Duodenal mucosa (tissue), 2 donors: ENCODE data around the gene CD300E.

Source experiments
- H3K27ac ChIP-seq: one replicate; pipeline ENCODE4 v1.7.0; 2013; ENCODE audit warnings: low read depth, low read length
- H3K27me3 ChIP-seq, 2 donors: one replicate each; pipeline ENCODE4 v1.7.0; 2013; ENCODE audit warnings: low read length in 2 of 2, control low read depth in 1 of 2; ENCODE audit not compliant: insufficient read depth in 2 of 2, control insufficient read depth in 1 of 2
- H3K36me3 ChIP-seq, 2 donors: one replicate each; pipeline ENCODE4 v1.7.0; 2013; ENCODE audit warnings: low read length in 2 of 2, control low read depth in 1 of 2; ENCODE audit not compliant: insufficient read depth in 2 of 2, control insufficient read depth in 1 of 2
- H3K4me1 ChIP-seq, 2 donors: one replicate each; pipeline ENCODE4 v1.7.0; 2013; ENCODE audit warnings: low read length in 2 of 2, control low read depth in 1 of 2; ENCODE audit not compliant: insufficient read depth in 2 of 2, control insufficient read depth in 1 of 2
- H3K4me3 ChIP-seq, 2 donors: one replicate each; pipeline ENCODE4 v1.7.0; 2013; ENCODE audit warnings: low read length in 2 of 2, low read depth in 1 of 2
- H3K9ac ChIP-seq, 2 donors: one replicate each; pipeline ENCODE4 v1.7.0; 2013; ENCODE audit warnings: low read length in 2 of 2, low read depth in 1 of 2
- H3K9me3 ChIP-seq, 2 donors: one replicate each; pipeline ENCODE4 v1.7.0; 2013; ENCODE audit warnings: low read length in 2 of 2, control low read depth in 1 of 2; ENCODE audit not compliant: control insufficient read depth in 1 of 2

The CD300E gene

DNA sequence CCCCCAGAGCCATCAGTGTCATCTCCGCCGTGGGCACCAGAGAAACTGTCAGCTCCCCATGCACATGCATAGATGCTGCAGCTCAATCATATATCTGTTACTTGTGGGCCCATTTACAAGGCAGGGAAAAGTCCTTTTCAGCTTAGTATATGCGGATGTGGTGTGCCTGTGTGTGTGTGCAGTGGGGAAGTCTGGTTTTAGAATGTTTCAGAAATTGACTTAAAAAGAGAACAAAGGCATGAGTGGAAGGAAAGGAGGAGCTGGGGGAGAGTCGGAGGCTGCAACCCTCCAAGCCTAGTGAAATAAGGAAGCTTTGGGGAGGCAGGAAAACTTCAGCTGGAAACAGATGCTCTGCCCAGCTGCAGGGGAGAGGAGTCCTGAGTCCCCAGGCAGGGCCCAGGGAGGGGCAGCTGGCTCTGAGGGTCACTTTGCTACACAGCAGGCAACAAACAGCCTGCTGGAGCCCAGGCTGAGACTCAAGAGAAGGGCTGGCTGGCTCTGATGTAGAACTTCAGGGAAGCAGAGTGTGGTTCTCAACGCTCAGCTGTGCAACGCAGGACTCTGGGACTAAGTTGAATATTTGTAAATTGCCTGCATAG lies 20.4 kb downstream of the CD300E start:
- H3K27me3 ChIP-seq = peaks cover 12 to 13% of the 10 kb centered on the region in 2 donors
- no peak overlapping the region for H3K9ac ChIP-seq
- no peaks in the 10 kb centered on the region for H3K36me3 ChIP-seq
- H3K27ac ChIP-seq = no peak overlapping the region
- no peaks in the 10 kb centered on the region for H3K4me1 ChIP-seq
- H3K9me3 ChIP-seq = no peaks in the 10 kb centered on the region
- no peak overlapping the region for H3K4me3 ChIP-seq

DNA sequence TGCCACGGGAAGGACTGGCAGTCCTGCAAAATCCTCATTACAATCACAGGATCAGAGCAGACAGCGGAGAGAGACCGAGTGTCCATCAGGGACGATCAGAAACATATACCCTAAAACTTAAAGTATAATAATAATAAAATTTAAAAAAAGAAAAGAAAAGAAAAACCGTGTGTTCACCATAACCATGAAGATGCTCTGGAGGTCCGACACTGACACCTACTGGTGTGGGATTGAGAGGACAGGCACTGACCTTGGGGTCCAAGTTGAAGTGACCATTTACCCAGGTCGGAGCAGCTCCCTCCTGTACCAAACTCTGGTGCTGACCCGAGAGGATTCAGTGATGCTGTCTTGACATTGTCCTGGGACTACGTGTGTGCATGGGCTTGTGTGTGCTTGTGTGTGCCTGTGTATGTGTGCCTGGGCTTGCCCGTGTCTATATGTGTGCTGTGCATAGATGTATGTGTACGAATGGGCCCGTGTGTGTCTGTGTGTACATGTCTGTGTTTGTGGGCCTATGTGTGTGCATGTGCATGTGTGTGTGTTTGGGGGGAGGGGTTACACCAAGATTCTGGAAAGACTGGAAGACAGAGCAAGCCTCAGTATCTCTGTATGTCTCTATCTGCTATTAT lies 21.5 kb downstream of the CD300E start:
- Histone ChIP-seq H3K4me3 (no peak overlapping the region), H3K4me1 (no peaks in the 10 kb centered on the region), H3K9me3 (no peaks in the 10 kb centered on the region), H3K27ac (no peak overlapping the region), H3K27me3 (peaks cover 6 to 13% of the 10 kb centered on the region in 2 donors), H3K9ac (no peak overlapping the region), H3K36me3 (no peaks in the 10 kb centered on the region)

DNA sequence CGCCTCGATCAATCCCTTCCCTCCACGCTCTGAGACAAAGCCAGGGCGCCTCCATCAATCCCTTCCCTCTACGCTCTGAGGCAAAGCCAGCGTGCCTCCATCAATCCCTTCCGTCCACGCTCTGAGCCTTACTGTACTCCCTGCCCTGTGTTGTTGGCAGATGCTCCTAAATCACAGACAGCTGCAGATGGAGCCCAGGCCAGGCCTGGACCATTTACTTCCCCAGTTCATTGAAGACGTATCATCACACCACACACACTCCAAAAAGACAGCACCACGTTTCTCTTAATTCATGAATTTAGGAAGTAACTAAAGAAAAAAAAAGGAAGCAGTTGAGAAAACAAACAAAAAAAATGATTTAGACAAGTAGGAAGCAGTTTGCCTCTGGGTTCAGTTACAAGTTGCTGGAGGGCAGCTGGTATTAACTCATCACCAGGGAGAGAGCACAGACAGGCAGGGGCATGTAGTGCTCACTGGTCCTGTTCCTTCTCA lies 24.0 kb downstream of the CD300E start:
- no peak overlapping the region for H3K9ac ChIP-seq
- no peak overlapping the region for H3K27ac ChIP-seq
- peaks cover 0 to 13% of the 10 kb centered on the region in 2 donors for H3K27me3 ChIP-seq
- no peaks in the 10 kb centered on the region for H3K9me3 ChIP-seq
- H3K4me3 ChIP-seq = no peak overlapping the region
- H3K36me3 ChIP-seq = no peaks in the 10 kb centered on the region
- H3K4me1 ChIP-seq = no peaks in the 10 kb centered on the region

DNA sequence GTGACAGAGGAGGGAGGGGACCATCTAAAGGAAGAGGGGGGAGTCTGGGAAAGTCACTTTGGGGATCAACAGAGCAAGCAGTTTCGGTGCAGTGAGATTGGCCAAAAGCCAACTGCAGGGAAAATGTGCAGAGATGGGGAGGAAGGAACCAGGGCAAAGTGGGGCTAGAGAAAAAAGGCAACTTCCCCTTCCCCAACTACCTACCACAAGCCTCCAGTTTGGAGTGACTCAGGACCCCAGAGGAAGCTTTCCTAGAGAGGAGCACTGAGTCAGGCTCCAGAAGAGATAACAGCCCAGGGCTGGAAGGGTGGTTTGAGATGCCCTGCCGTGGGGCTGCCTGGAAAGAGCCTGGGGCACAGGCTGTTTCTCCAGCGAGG lies 24.5 kb downstream of the CD300E start:
- Histone ChIP-seq H3K27me3 (peaks cover 0 to 13% of the 10 kb centered on the region in 2 donors), H3K9ac (no peak overlapping the region), H3K36me3 (no peaks in the 10 kb centered on the region), H3K27ac (no peak overlapping the region), H3K4me1 (no peaks in the 10 kb centered on the region), H3K9me3 (no peaks in the 10 kb centered on the region), H3K4me3 (no peak overlapping the region)

DNA sequence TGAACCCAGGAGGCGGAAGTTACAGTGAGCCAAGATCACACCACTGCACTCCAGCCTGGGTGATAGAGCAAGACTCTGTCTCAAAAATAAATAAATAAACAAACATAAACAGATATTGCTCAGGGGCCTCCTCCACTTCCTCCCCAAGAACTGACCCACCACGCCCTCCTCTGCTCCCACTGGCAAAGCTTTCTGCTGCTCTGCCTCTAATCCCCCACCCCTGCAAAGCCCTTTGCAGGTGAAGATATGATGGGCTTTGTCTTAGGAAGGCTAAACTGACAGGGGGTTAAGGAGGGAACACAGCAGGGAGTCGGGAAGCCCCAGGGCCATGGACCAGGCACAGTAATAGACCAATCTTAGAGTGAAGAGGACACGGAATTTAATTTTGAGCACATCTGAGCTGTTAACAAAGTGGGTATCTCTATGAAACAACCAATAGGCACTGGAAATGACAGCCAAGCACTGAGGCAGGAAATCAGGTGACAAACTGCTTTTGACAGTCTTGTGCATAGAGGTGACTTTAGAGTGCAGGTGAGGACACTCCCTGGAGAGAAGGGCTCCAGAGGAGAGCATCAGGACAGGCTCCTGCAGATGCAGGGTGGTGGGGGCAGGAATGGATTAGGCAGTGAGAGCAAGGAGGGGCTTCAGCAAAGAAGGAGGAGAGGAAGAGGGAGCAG lies 25.1 kb downstream of the CD300E start:
- Histone ChIP-seq H3K9me3 (no peaks in the 10 kb centered on the region), H3K9ac (no peak overlapping the region), H3K27ac (no peak overlapping the region), H3K4me3 (no peak overlapping the region), H3K4me1 (no peaks in the 10 kb centered on the region), H3K27me3 (peaks cover 0 to 12% of the 10 kb centered on the region in 2 donors), H3K36me3 (no peaks in the 10 kb centered on the region)

DNA sequence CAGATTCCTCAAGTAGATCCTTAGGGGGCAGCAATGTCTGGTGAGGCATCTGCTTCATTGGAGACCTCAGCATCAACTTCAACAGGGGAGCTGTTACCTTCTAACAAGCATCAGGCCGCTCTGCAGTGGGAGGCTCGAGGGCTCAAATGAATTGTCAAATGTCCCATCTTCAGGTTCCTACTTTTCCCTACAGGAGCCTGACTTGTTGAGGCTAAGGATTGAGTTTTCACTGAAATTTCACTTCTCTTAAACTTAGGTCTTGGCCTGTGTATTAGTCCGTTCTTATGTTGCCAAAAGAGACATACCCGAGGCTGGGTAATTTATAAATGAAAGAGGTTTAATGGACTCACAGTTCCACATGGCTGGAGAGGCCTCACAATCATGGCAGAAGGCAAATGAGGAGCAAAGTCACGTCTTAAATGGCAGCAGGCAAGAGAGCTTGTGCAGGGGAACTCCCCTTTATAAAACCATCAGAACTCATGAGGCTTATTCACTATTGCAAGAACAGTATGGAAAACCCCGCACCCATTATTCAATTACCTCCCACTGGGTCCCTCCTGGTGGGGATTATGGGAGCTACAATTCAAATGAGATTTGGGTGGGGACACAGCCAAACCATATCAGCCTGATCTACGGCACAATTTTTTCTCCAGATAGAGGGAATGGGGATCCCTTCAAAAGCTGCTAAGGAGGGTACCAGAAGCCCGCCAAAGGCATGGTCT lies 26.3 kb downstream of the CD300E start:
- peaks cover 0 to 3% of the 10 kb centered on the region in 2 donors for H3K27me3 ChIP-seq

DNA sequence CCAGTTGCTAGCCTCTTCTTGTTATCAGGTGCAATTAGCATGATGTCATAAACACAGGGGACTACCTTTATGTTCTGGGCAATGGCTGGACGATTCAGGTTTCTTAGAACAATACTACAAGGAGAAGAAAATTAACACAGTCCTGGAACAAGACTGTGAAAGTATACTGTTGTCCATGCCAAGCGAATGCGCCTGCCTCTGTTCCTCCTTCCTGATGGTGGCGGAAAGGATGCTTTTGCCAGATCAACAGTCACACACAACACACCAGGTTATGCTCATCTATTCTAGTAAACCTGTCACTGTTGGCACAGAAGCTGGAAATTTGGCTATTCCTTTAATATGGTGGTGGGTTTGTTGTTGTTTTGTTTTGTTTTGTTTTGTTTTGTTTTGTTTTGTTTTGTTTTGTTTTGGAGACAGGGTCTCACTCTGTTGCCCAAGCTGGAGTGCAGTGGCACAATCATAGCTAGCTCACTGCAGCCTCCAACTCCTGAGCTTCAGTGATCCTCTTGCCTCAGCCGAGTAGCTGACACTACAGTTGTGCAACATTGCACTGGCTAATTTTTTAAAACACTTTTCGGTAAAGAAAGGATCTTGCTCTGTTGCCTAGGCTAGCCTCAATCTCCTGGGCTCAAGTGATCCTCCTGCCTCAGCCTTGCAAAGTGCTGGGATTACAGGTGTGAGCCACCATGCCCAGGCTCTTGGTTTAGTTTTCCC lies 28.3 kb downstream of the CD300E start:
- H3K36me3 ChIP-seq = no peaks in the 10 kb centered on the region
- H3K27me3 ChIP-seq = peaks cover 0 to 3% of the 10 kb centered on the region in 2 donors
- H3K4me3 ChIP-seq = no peak overlapping the region
- no peak overlapping the region for H3K27ac ChIP-seq
- H3K9me3 ChIP-seq = no peaks in the 10 kb centered on the region
- H3K9ac ChIP-seq = no peak overlapping the region
- no peaks in the 10 kb centered on the region for H3K4me1 ChIP-seq

More for the DNA sequence above, 26.3 kb downstream of the CD300E start:
- Histone ChIP-seq H3K4me3 (no peak overlapping the region), H3K4me1 (no peaks in the 10 kb centered on the region), H3K36me3 (no peaks in the 10 kb centered on the region), H3K27ac (no peak overlapping the region), H3K9ac (no peak overlapping the region), H3K9me3 (no peaks in the 10 kb centered on the region)

DNA sequence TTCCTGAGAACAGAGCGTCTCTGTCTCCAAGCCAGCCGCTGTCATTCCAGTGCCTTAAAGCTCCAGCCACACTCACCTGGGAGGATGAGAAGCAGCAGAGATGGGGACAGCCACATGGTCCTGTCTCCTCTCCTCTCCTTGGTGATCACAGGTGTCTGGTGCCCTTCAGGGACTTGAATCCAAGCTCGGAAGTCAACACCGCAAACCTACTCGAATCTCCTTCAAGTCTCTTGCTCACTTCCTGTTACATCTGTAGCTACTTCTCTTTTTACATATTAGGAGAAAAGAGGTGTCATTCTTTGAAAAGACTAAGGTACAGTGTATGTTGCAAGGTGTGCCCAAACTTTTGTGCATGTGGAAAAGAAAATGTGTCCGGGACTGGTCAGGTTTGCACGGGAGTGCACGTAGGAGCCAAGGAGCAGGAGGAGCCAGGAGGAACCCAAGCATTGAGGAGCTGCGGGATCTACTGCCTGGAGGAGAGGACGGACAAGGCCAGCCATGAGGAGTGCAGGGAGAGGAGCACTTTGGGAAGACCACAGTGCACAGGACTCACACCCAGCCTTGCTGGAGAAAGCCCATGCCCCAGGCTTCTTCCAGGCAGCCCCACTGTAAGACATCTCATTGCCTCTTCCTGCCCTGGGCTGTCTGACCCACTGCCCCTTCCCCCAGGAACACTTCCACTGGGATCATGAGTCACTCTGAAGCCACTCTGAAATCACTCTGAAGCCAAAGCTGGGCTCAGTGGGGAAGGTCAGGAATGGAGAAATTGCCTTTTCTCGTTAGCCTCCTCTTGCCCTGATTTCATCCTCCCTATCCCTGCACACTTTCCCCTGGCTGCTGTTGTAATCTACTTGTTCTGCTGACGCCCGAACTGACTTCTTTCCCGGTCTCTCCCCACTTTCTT lies 31.2 kb downstream of the CD300E start, which contains the start of gene CD300LD:
CD300LD (minus strand) TSS at position 197 of the 904 bp plus-strand sequence; CDS start at position 116, 81 bp downstream.
- Histone ChIP-seq H3K27ac (no peak within 1 kb of the TSS), H3K27me3 (no peaks in the 10 kb centered on the region), H3K4me1 (no peaks in the 10 kb centered on the region)

DNA sequence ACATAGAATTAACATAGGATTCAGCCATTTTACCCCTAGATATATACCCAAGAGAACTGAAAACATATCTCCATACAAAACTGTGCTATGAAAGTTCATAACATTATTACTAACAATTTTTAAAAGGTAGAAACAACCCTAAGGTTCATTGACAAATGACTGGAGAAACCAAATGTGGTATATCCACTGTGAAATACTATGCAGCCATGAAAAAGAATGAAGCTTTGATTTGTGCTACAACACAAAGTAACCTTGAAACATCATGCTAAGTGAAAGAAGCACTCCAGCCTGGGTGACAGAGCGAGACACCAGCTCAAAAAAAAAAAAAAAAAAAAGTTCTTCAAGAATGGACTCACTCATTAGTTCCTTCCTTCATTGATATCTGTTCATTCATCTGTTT lies 32.0 kb downstream of the CD300E start:
- no peaks in the 10 kb centered on the region for H3K36me3 ChIP-seq
- no peaks in the 10 kb centered on the region for H3K9me3 ChIP-seq
- no peak overlapping the region for H3K27ac ChIP-seq
- no peaks in the 10 kb centered on the region for H3K4me1 ChIP-seq
- no peaks in the 10 kb centered on the region for H3K27me3 ChIP-seq
- no peak overlapping the region for H3K4me3 ChIP-seq
- H3K9ac ChIP-seq = no peak overlapping the region

More for the DNA sequence above, 31.2 kb downstream of the CD300E start, which contains the start of gene CD300LD:
- H3K36me3 ChIP-seq = no peaks in the 10 kb centered on the region
- no peak within 1 kb of the TSS for H3K9ac ChIP-seq
- no peaks in the 10 kb centered on the region for H3K9me3 ChIP-seq
- no peak within 1 kb of the TSS for H3K4me3 ChIP-seq
